ENCODE data around the gene HEPH.
"Not testable (repeated sequence)": the region's sequence is repeated elsewhere in the genome, so short reads cannot be mapped to it uniquely, and the experiment has no call there.

The HEPH gene, protein sequence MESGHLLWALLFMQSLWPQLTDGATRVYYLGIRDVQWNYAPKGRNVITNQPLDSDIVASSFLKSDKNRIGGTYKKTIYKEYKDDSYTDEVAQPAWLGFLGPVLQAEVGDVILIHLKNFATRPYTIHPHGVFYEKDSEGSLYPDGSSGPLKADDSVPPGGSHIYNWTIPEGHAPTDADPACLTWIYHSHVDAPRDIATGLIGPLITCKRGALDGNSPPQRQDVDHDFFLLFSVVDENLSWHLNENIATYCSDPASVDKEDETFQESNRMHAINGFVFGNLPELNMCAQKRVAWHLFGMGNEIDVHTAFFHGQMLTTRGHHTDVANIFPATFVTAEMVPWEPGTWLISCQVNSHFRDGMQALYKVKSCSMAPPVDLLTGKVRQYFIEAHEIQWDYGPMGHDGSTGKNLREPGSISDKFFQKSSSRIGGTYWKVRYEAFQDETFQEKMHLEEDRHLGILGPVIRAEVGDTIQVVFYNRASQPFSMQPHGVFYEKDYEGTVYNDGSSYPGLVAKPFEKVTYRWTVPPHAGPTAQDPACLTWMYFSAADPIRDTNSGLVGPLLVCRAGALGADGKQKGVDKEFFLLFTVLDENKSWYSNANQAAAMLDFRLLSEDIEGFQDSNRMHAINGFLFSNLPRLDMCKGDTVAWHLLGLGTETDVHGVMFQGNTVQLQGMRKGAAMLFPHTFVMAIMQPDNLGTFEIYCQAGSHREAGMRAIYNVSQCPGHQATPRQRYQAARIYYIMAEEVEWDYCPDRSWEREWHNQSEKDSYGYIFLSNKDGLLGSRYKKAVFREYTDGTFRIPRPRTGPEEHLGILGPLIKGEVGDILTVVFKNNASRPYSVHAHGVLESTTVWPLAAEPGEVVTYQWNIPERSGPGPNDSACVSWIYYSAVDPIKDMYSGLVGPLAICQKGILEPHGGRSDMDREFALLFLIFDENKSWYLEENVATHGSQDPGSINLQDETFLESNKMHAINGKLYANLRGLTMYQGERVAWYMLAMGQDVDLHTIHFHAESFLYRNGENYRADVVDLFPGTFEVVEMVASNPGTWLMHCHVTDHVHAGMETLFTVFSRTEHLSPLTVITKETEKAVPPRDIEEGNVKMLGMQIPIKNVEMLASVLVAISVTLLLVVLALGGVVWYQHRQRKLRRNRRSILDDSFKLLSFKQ

DNA sequence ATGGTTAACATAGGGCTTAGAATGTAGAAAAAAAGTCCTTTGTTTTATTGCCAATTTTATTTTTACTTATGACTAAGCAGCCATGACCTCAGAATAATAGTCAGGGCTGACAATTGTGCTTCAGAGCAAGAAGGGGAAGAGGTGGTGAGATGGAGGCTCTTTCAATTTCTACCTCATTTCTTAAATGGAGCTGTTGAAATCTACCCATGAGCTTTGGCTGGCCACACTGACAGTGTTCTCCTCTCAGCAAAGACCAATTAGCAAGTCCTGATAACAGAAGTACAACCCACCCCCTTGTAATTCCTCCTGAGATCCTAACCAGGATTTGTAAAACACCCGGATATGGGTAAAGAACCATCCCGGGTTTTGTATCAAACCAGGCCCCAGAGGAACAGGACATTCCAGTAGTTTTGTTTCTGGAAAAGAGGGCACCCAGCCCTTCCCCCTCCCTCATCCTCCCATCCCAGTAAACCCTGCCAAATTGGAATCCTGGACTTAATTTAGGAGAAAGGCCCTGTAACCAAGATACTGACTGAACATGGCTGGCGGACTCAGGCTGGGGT, at the start of gene HEPH:
TSS of gene HEPH (plus strand) at position 399 of the 563 bp plus-strand sequence. CDS start 6,324 bp downstream, outside the sequence.
- DNase-seq (ENCODE audit: insufficient read length, low spot score) (no peak), FAIRE-seq (no peak)
- TF ChIP-seq, protein P1, sequence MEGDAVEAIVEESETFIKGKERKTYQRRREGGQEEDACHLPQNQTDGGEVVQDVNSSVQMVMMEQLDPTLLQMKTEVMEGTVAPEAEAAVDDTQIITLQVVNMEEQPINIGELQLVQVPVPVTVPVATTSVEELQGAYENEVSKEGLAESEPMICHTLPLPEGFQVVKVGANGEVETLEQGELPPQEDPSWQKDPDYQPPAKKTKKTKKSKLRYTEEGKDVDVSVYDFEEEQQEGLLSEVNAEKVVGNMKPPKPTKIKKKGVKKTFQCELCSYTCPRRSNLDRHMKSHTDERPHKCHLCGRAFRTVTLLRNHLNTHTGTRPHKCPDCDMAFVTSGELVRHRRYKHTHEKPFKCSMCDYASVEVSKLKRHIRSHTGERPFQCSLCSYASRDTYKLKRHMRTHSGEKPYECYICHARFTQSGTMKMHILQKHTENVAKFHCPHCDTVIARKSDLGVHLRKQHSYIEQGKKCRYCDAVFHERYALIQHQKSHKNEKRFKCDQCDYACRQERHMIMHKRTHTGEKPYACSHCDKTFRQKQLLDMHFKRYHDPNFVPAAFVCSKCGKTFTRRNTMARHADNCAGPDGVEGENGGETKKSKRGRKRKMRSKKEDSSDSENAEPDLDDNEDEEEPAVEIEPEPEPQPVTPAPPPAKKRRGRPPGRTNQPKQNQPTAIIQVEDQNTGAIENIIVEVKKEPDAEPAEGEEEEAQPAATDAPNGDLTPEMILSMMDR (IDR thresholded peaks at IDR 0.05; ENCODE audit: insufficient read depth, missing control alignments) = no peak

DNA sequence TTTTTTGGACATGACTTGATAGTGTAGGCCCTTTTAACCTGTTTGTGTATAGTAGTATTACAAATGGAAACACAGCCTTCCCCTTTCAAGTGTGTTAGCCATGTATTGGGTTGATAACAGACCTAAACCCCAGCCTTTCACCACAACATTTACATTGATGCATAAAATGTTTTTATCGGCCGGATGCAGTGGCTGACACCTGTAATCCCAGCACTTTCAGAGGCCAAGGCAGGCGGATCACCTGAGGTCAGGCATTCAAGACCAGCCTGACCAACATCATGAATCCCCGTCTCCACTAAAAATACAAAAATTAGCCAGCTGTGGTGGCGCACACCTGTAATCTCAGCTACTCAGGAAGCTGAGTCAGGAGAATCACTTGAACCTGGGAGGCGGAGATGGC, 45.3 kb upstream of the HEPH start:
- not testable (repeated sequence) for DNase-seq (ENCODE audit: insufficient read length, low spot score); FAIRE-seq

DNA sequence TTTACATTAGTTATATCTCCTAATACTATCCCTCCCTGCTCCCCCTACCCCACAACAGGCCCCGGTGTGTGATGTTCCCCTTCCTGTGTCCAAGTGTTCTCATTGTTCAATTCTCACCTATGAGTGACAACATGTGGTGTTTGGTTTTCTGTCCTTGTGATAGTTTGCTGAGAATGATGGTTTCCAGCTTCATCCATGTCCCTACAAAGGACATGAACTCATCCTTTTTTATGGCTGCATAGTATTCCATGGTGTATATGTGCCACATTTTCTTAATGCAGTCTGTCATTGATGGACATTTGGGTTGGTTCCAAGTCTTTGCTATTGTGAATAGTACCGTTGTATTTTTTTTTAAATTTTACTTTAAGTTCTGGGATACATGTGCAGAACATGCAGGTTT, 42.7 kb upstream of the HEPH start:
- not testable (repeated sequence) for FAIRE-seq

DNA sequence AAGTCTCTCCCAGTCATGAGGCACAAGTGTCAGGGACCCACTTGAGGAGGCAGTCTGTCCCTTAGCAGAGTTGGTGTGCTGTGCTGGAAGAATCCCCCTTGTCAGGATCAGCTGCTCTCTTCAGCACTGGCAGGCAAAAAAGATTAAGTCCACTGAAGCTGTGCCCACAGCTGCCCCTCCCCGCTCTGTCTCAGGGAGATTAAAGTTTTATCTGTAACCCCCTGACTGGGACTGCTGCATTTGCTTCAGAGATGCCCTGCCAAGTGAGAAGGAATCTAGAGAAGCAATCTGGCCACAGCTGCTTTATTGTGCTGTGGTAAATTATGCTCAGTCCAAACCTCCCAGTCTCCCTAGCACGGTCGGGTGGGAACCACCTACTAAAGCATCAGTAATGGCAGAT, 37.4 kb upstream of the HEPH start:
- FAIRE-seq = no peak
- no peak for DNase-seq (ENCODE audit: insufficient read length, low spot score)
- TF ChIP-seq, protein P1 (IDR thresholded peaks at IDR 0.05; ENCODE audit: insufficient read depth, missing control alignments) = no peak

More for the DNA sequence above, 42.7 kb upstream of the HEPH start:
- DNase-seq (ENCODE audit: insufficient read length, low spot score) = not testable (repeated sequence)

DNA sequence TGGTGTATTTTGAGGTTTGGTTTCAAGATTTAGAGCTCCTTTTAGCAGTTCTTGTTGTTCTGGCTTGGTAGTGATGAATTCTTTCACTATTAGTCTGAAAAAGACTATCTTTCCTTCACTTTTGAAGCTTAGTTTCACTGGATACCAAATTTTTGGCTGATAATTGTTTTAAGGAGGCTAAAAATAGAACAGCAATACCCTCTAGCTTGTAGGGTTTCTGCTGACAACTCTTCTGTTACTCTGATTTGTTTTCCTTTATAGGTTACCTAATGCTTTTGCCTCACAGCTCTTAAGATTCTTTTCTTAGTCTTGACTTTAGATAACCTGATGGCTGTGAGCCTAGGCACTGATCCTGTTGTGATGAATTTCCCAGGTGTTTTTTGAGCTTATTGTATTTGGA, 33.6 kb upstream of the HEPH start:
- DNase-seq (ENCODE audit: insufficient read length, low spot score) (no peak), FAIRE-seq (no peak)
- TF ChIP-seq, protein P1 (IDR thresholded peaks at IDR 0.05; ENCODE audit: insufficient read depth, missing control alignments) = no peak

DNA sequence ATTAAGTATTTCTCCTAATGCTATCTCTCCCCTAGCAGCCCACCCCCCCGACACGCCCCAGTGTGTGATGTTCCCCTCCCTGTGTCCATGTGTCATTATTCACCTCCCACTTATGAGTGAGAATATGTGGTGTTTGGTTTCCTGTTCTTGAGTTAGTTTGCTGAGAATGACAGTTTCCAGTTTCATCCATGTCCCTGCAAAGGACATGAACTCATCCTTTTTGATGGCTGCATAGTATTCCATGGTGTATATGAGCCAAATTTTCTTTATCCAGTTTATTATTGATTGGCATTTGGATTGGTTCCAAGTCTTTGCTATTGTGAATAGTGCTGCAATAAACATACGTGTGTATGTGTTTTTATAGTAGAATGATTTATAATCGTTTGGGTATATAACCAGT, 28.8 kb upstream of the HEPH start:
- not testable (repeated sequence) for FAIRE-seq; DNase-seq (ENCODE audit: insufficient read length, low spot score)

DNA sequence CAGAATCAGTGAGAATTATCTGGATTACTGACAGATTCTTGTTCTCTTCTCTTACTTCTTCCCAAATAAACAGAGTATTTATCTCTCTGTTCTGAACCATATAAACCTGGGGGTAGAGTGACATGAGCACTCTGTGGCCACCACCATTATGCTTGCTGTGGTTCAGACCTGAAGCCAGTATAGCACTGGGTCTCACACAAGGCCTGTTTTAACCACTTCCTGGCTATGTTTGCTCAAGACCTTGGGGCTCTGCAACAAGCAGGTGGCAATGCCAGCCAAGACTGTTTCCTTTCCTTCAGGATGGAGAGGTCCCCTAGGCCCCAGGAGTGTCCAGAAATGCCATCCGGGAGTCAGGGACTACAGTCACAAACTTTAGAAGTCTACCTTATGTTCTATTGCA, 21.7 kb upstream of the HEPH start:
- TF ChIP-seq, protein P1 (IDR thresholded peaks at IDR 0.05; ENCODE audit: insufficient read depth, missing control alignments) = no peak
- no peak for DNase-seq (ENCODE audit: insufficient read length, low spot score)
- no peak for FAIRE-seq

DNA sequence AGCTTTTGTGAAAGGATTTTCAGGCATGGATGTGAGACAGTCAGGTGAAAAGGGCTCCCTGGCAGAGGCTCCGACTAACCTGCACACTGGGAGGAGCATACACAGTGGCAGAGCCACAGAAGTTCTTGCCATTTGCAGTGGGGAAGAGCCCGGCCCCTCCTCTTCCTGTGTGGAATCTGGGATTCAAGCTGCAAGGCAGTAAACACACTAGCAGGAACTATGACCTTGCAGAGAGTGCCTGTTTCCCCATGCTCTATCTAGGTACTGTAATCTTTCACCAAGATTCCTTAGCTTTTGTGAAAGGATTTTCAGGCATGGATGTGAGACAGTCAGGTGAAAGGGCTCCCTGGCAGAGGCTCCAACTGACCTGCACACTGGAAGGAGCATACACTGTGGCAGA, 19.8 kb upstream of the HEPH start:
- DNase-seq (ENCODE audit: insufficient read length, low spot score) = no peak
- no peak for FAIRE-seq
- TF ChIP-seq, protein P1 (IDR thresholded peaks at IDR 0.05; ENCODE audit: insufficient read depth, missing control alignments) = no peak

Data from D721Med (cell line).